ENCODE data around the gene DVL2. TPM values are rescaled to one million over a fixed set of nuclear protein-coding genes. Genes with fewer than 3 reads are reported as not detected.
A peak's percentile ranks its signal among the peaks of the same experiment; 100 is the strongest.

DVL2 gene
- total RNA-seq, 4 donors from 2014 or later = 34.5 to 55.5 (median 43.7) TPM

DNA sequence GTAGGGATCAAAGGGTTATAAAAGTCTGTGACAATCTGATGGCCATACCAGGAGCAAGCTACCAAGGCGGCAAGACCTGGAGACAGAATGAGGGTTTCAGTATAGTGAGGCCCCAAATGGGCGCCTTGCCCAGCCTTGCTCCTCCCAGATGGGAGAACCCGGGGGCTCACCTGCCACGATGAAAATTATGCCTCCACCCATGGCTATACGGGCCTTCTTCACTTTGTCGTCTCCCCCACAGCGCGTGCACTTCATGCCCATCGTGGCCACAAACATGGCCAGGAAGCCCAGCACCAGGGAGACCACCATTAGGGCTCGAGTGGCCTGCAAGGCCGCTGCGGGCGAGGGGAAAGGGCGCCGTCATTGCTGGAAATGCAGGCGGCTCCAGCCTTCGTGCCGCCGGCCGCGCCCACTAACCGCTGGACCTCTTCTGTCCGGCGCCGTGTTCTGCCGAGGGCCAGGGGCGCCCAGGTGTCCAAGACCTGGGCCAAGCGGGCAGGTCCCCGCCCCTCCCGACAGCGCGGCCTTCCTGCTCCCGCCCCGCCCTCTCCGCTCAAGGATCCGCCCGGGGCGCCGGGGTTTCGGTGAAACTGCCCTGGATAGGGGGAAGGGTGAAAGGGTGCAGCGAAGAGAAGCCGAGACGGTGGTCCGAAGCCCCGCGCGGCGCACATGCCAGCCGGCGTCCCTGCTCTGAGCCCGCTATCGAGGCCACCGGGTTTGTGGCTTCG, 26.5 kb upstream of the DVL2 start:
- Histone ChIP-seq H3K4me1 (peaks cover 25 to 40% (median 30%) of the 10 kb centered on the region in 4 donors), H3K9me3 (no peaks in the 10 kb centered on the region), H3K4me3 (peak overlapping the region; percentile 44 to 64 (median 52)), H3K36me3 (peaks cover 28 to 40% (median 38%) of the 10 kb centered on the region in 4 donors), H3K27ac (replicated peaks in 1 of 4) (peak overlapping the region in 2 of 4 donors; percentile 10 to 27), H3K27me3 (peaks cover 17 to 55% (median 36%) of the 10 kb centered on the region in 4 donors)
- TF ChIP-seq EP300 (IDR thresholded peaks at IDR 0.05) (no peak), POLR2AphosphoS5 (IDR thresholded peaks at IDR 0.05) (peak in 1 of 2 donors; percentile 24), POLR2A (IDR thresholded peaks at IDR 0.05; ENCODE audit: low read depth) (no peak)
- 21% methylated on average over 16 of the region's 54 CpGs for WGBS
- no peak for DNase-seq (ENCODE audit: extremely low spot score)
- intact Hi-C loops (cut with DNase I) = no loop called here

GRCh38 chr17:7260151-7260550, 25.8 kb upstream of the DVL2 start:
- 84% methylated on average over 3 of the region's 4 CpGs for WGBS
- no peak overlapping the region for H3K27ac ChIP-seq (replicated peaks in 1 of 4)
- H3K4me1 ChIP-seq = peaks cover 25 to 40% (median 30%) of the 10 kb centered on the region in 4 donors
- no peak overlapping the region for H3K4me3 ChIP-seq
- H3K9me3 ChIP-seq = no peaks in the 10 kb centered on the region
- H3K36me3 ChIP-seq = peaks cover 32 to 47% (median 45%) of the 10 kb centered on the region in 4 donors
- no peak for TF ChIP-seq EP300 (IDR thresholded peaks at IDR 0.05)
- no peak for TF ChIP-seq POLR2A (IDR thresholded peaks at IDR 0.05; ENCODE audit: low read depth)
- TF ChIP-seq CTCF (IDR thresholded peaks at IDR 0.05) = no peak
- no peak for TF ChIP-seq POLR2AphosphoS5 (IDR thresholded peaks at IDR 0.05)
- H3K27me3 ChIP-seq = peaks cover 17 to 49% (median 36%) of the 10 kb centered on the region in 4 donors
- intact Hi-C loops (cut with DNase I) = no loop called here
- no peak for DNase-seq (ENCODE audit: extremely low spot score)

DNA sequence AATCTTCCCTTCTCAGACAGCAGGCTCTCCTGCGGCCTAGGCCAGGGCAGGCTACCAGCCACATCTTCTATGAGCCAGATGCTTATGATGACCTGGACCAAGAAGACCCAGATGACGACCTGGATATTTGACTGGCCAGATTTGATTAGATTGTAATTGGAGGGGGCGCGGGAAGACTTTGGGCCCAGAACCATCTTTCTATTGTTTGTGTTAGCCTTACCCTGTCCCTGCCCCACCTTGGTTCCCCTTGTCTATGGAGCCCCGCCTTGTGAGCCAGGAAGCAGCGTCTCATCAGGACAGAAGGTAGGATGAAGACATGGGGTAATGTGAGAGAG, 25.2 kb upstream of the DVL2 start:
- WGBS = 94% methylated on average over 6 of the region's 6 CpGs
- intact Hi-C loops (cut with DNase I) = loop anchor here (10.0 kb wide), 1 partner anchor 295 kb away; the partner anchor contains the start of gene TNFSF13
- H3K36me3 ChIP-seq = peaks cover 38 to 52% (median 51%) of the 10 kb centered on the region in 4 donors

GRCh38 chr17:7258731-7259554, 24.6 kb upstream of the DVL2 start:
- Histone ChIP-seq H3K4me1 (peaks cover 25 to 40% (median 30%) of the 10 kb centered on the region in 4 donors), H3K36me3 (peaks cover 40 to 58% (median 57%) of the 10 kb centered on the region in 4 donors), H3K4me3 (no peak overlapping the region), H3K27me3 (peaks cover 17 to 37% (median 32%) of the 10 kb centered on the region in 4 donors), H3K9me3 (no peaks in the 10 kb centered on the region), H3K27ac (replicated peaks in 1 of 4) (no peak overlapping the region)
- TF ChIP-seq EP300 (IDR thresholded peaks at IDR 0.05) = no peak
- no peak for TF ChIP-seq POLR2AphosphoS5 (IDR thresholded peaks at IDR 0.05)
- TF ChIP-seq CTCF (IDR thresholded peaks at IDR 0.05) = no peak
- no peak for TF ChIP-seq POLR2A (IDR thresholded peaks at IDR 0.05; ENCODE audit: low read depth)
- intact Hi-C loops (cut with DNase I) = loop anchor here (10.0 kb wide), 1 partner anchor 296 kb away; the partner anchor contains the start of gene TNFSF13
- no peak for DNase-seq (ENCODE audit: extremely low spot score)
- 84% methylated on average over 7 of the region's 7 CpGs for WGBS

More for the DNA sequence above, 25.2 kb upstream of the DVL2 start:
- Histone ChIP-seq H3K4me1 (peaks cover 25 to 40% (median 30%) of the 10 kb centered on the region in 4 donors), H3K9me3 (no peaks in the 10 kb centered on the region), H3K27me3 (peaks cover 17 to 43% (median 35%) of the 10 kb centered on the region in 4 donors), H3K27ac (replicated peaks in 1 of 4) (no peak overlapping the region), H3K4me3 (no peak overlapping the region)
- TF ChIP-seq POLR2A (IDR thresholded peaks at IDR 0.05; ENCODE audit: low read depth) (no peak), EP300 (IDR thresholded peaks at IDR 0.05) (no peak), CTCF (IDR thresholded peaks at IDR 0.05) (no peak), POLR2AphosphoS5 (IDR thresholded peaks at IDR 0.05) (no peak)
- DNase-seq (ENCODE audit: extremely low spot score) = no peak
